GM19043 (cell line): ENCODE data around the gene PCDHGA2.
"Not testable (repeated sequence)": the region's sequence is repeated elsewhere in the genome, so short reads cannot be mapped to it uniquely, and the experiment has no call there.

ENCODE experiments used
- ATAC-seq: cut with Tn5 transposase; IDR thresholded peaks from one replicate; pipeline ENCODE4 v1.9.1; 2021; ENCODE audit warnings: low read depth; ENCODE audit not compliant: unreplicated experiment

The PCDHGA2 gene

DNA sequence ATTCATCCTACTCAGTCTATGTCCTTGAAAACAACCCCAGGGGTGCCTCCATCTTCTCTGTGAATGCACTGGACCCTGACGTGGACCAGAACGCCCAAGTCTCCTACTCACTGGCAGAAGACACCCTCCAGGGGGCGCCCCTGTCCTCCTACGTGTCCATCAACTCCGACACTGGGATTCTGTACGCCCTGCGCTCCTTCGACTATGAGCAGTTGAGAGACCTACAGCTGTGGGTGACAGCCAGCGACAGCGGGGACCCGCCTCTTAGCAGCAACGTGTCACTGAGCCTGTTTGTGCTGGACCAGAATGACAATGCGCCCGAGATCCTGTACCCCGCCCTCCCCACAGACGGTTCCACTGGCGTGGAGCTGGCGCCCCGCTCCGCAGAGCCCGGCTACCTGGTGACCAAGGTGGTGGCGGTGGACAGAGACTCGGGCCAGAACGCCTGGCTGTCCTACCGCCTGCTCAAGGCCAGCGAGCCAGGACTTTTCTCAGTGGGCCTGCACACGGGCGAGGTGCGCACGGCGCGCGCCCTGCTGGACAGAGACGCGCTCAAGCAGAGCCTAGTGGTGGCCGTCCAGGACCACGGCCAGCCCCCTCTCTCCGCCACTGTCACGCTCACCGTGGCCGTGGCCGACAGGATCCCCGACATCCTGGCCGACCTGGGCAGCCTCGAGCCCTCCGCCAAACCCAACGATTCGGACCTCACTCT, 37.0 kb downstream of the PCDHGA2 start:
- ATAC-seq: not testable (repeated sequence)

DNA sequence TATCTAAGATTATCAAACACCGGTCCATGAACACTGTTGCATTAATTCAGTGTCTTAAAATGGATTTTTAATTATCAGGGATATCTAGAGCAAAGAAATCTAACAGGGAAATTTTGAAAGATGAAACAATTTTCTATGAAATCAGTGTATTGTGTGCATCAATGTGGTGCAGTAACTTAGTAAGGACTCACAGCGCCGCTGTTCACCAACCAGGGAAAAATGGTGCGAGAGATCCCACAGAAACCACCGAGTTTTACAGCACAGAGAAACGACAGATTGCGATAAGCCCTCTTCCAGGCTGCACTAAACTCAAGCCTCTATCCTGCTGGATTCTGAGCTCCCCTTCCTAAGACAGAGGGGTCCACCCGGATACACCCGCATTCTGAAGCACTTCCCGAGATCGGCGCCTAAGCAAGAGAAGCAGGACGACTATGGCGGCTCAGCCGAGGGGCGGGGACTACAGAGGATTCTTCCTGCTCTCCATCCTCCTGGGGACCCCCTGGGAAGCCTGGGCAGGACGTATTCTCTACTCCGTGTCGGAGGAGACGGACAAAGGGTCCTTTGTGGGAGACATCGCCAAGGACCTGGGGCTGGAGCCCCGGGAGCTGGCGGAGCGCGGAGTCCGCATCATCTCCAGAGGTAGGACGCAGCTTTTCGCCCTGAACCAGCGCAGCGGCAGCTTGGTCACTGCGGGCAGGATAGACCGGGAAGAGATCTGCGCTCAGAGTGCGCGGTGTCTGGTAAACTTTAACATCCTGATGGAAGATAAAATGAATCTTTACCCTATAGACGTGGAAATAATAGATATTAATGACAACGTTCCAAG, 44.1 kb downstream of the PCDHGA2 start, which contains the start of gene PCDHGA7:
TSS of gene PCDHGA7 (plus strand) at position 274 of the 826 bp plus-strand sequence. CDS start at position 432, 158 bp downstream.
- no peak for ATAC-seq

DNA sequence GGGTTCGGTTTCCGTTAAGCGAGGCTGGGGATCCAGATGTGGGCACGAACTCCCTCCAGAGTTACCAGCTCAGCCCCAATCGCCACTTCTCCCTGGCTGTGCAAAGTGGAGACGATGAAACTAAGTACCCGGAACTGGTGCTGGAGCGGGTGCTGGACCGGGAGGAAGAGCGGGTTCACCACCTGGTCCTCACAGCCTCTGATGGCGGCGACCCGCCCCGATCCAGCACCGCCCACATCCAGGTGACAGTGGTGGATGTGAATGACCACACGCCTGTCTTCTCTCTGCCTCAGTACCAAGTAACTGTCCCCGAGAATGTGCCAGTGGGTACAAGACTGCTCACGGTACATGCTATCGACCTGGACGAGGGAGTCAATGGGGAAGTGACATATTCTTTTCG, 44.8 kb downstream of the PCDHGA2 start:
- ATAC-seq: no peak

DNA sequence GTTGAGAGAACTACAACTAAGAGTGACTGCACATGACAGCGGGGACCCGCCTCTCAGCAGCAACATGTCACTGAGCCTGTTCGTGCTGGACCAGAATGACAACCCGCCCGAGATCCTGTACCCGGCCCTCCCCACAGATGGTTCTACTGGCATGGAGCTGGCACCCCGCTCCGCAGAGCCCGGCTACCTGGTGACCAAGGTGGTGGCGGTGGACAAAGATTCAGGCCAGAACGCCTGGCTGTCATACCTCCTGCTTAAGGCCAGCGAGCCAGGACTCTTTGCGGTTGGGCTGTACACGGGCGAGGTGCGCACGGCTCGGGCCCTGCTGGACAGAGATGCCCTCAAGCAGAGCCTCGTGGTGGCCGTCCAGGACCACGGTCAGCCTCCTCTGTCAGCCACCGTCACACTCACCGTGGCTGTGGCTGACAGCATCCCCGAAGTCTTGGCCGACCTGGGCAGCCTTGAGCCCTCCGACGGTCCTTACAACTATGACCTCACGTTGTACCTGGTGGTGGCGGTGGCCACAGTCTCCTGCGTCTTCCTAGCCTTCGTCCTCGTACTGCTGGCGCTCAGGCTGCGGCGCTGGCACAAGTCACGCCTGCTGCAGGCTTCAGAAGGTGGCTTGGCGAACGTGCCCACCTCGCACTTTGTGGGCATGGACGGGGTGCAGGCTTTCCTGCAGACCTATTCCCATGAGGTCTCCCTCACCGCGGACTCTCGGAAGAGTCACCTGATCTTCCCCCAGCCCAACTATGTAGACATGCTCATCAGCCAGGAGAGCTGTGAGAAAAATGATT, 46.1 kb downstream of the PCDHGA2 start:
- no peak for ATAC-seq

DNA sequence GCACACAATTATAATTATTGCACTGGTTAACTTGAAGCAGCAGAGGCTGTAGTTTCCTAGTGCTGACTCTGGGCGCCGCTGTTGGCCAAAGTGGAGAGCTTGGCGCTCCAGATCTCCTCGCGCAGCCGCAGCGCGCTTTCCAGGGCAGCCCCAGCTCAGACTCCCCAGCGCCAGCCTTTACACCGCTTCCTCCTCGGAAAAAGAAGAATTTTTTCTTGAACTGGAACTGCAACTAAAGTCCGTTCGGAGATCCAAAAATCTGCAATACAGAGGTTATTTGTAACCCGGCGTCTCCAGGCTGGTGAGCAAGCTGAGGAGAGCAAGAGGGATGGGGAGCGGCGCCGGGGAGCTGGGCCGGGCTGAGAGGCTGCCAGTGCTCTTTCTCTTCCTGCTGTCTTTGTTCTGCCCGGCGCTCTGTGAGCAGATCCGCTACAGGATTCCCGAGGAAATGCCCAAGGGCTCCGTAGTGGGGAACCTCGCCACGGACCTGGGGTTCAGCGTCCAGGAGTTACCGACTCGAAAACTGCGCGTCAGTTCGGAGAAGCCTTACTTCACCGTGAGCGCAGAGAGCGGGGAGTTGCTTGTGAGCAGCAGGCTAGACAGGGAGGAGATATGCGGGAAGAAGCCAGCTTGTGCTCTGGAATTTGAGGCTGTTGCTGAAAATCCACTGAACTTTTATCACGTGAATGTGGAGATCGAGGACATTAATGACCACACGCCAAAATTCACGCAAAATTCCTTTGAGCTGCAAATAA, 49.2 kb downstream of the PCDHGA2 start, which contains the start of gene PCDHGB4:
TSS of gene PCDHGB4 (plus strand) at position 142 of the 755 bp plus-strand sequence. CDS start at position 329, 187 bp downstream.
- not testable (repeated sequence) for ATAC-seq

DNA sequence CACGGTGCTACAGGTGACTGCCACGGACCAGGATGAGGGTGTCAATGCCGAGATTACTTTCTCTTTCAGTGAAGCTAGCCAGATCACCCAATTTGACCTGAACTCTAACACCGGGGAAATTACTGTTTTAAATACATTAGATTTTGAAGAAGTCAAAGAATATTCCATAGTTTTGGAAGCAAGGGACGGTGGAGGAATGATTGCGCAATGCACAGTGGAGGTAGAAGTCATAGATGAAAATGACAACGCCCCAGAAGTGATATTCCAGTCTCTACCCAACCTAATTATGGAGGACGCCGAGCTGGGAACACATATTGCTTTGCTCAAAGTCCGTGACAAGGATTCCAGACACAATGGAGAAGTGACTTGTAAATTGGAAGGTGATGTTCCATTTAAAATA, 50.1 kb downstream of the PCDHGA2 start:
- ATAC-seq: no peak

DNA sequence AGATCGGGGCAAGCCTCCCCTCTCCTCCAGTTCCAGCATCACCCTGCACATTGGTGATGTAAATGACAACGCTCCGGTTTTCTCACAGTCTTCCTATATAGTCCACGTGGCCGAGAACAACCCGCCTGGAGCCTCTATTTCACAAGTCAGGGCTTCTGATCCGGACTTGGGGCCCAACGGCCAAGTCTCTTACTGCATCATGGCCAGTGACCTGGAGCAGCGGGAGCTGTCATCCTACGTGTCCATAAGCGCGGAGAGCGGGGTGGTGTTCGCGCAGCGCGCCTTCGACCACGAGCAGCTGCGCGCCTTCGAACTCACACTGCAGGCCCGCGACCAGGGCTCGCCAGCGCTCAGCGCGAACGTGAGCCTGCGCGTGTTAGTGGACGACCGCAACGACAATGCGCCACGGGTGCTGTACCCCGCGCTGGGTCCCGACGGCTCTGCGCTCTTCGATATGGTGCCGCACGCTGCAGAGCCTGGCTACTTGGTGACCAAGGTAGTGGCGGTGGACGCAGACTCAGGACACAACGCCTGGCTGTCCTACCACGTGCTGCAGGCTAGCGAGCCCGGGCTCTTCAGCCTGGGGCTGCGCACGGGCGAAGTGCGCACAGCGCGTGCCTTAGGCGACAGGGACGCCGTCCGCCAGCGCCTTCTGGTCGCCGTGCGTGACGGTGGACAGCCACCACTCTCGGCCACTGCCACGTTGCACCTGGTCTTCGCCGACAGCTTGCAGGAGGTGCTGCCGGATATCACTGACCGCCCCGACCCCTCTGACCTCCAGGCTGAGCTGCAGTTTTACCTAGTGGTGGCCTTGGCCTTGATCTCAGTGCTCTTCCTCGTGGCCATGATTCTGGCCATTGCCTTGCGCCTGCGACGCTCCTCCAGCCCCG, 50.8 kb downstream of the PCDHGA2 start:
- no peak for ATAC-seq

DNA sequence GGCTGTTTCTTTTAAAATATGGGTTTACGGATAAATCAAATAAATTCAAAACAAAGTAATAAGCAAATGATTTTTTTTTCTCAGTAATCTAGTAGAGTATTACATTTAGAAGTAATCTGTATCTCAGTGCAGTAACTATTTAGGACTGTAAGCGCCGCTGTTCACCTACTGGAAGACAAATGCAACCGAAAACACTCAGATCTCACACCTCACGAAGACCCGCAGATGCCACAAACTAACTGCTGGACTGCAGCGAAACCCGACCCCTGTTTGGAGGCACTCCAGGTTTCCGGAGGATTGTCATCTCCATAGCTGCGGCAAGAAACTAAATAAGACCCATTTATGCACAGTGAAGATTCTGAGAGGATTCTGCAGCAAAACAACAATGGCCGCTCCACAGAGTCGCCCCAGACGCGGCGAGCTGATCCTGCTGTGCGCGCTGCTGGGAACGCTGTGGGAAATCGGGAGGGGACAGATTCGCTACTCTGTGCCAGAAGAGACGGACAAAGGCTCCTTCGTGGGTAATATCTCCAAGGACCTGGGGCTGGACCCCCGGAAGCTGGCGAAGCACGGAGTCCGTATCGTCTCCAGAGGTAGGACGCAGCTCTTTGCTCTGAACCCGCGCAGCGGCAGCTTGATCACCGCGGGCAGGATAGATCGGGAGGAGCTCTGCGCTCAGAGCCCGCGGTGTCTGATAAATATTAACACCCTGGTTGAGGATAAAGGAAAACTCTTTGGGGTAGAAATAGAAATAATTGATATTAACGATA, 54.1 kb downstream of the PCDHGA2 start, which contains the start of gene PCDHGA8:
TSS of gene PCDHGA8 (plus strand) at position 205 of the 770 bp plus-strand sequence. CDS start at position 386, 181 bp downstream.
- no peak for ATAC-seq
